HEK293 (cell line): ENCODE results near the gene MICU1.

Experiments
- EGR2 ChIP-seq: fragments of 450-650 bp; formaldehyde crosslinking; IDR thresholded peaks from 2 replicates; pipeline ENCODE4 v1.5.1; 2016; ENCODE audit warnings: low read depth, missing biosample characterization, missing genetic modification characterization
- KLF16 ChIP-seq: fragments of 450-650 bp; formaldehyde crosslinking; IDR thresholded peaks from 2 replicates; pipeline ENCODE4 v1.5.1; 2017; ENCODE audit warnings: missing biosample characterization, missing genetic modification characterization
- ZBTB11 ChIP-seq: fragments of 450-650 bp; formaldehyde crosslinking; conservative IDR thresholded peaks from 2 replicates; pipeline ENCODE4 v1.5.1; 2016; ENCODE audit warnings: low read depth, missing biosample characterization, missing genetic modification characterization
- ZFP3 ChIP-seq: fragments of 450-650 bp; formaldehyde crosslinking; IDR thresholded peaks from 2 replicates; pipeline ENCODE4 v1.5.1; 2016; ENCODE audit warnings: low read depth, missing biosample characterization, missing genetic modification characterization
- ZNF114 ChIP-seq: fragments of 450-650 bp; formaldehyde crosslinking; IDR thresholded peaks from 2 replicates; pipeline ENCODE4 v1.5.0; 2017; ENCODE audit warnings: missing biosample characterization, missing genetic modification characterization
- ZNF138 ChIP-seq: fragments of 450-650 bp; formaldehyde crosslinking; IDR thresholded peaks from 2 replicates; pipeline ENCODE4 v1.5.1; 2016; ENCODE audit warnings: missing biosample characterization, missing genetic modification characterization, borderline replicate concordance
- ZNF169 ChIP-seq: fragments of 450-650 bp; formaldehyde crosslinking; IDR thresholded peaks from 2 replicates; pipeline ENCODE4 v1.5.1; 2016; ENCODE audit warnings: missing biosample characterization, missing genetic modification characterization
- ZNF280D ChIP-seq: fragments of 450-650 bp; formaldehyde crosslinking; IDR thresholded peaks from 2 replicates; pipeline ENCODE4 v1.5.1; 2016; ENCODE audit warnings: missing biosample characterization, missing genetic modification characterization
- ZNF404 ChIP-seq: fragments of 450-650 bp; formaldehyde crosslinking; IDR thresholded peaks from 2 replicates; pipeline ENCODE4 v1.5.1; 2017; ENCODE audit warnings: missing biosample characterization, missing genetic modification characterization
- ZNF449 ChIP-seq: fragments of 450-650 bp; formaldehyde crosslinking; IDR thresholded peaks from 2 replicates; pipeline ENCODE4 v1.5.1; 2017; ENCODE audit warnings: missing biosample characterization, mild to moderate bottlenecking, missing genetic modification characterization, moderate library complexity
- ZNF510 ChIP-seq: fragments of 450-650 bp; formaldehyde crosslinking; IDR thresholded peaks from 2 replicates; pipeline ENCODE4 v1.5.1; 2018; ENCODE audit warnings: mild to moderate bottlenecking, missing genetic modification characterization, missing biosample characterization; ENCODE audit not compliant: insufficient replicate concordance
- ZNF544 ChIP-seq: fragments of 450-650 bp; formaldehyde crosslinking; IDR thresholded peaks from 2 replicates; pipeline ENCODE4 v1.5.0; 2017; ENCODE audit warnings: missing biosample characterization, missing genetic modification characterization
- ZNF585B ChIP-seq: fragments of 450-650 bp; formaldehyde crosslinking; IDR thresholded peaks from 2 replicates; pipeline ENCODE4 v1.5.1; 2016; ENCODE audit warnings: missing biosample characterization, missing genetic modification characterization
- ZNF645 ChIP-seq: fragments of 450-650 bp; formaldehyde crosslinking; IDR thresholded peaks from 2 replicates; pipeline ENCODE4; 2016; ENCODE audit warnings: missing biosample characterization, missing genetic modification characterization
- ZNF654 ChIP-seq: fragments of 450-650 bp; formaldehyde crosslinking; IDR thresholded peaks from 2 replicates; pipeline ENCODE4 v1.5.1; 2016; ENCODE audit warnings: low read depth, missing biosample characterization, missing genetic modification characterization
- ZNF660 ChIP-seq: fragments of 450-650 bp; IDR thresholded peaks from 2 replicates; pipeline ENCODE4 v1.5.1; 2018; ENCODE audit warnings: missing biosample characterization, mild to moderate bottlenecking, missing genetic modification characterization
- ZNF76 ChIP-seq: fragments of 450-650 bp; formaldehyde crosslinking; IDR thresholded peaks from 2 replicates; pipeline ENCODE4; 2016; ENCODE audit warnings: low read depth, missing biosample characterization, missing genetic modification characterization, borderline replicate concordance
- ZNF843 ChIP-seq: fragments of 450-650 bp; formaldehyde crosslinking; IDR thresholded peaks from 2 replicates; pipeline ENCODE4 v1.5.1; 2016; ENCODE audit warnings: missing biosample characterization, missing genetic modification characterization
- TF ChIP-seq, protein P1 (sequence below): IDR thresholded peaks from 2 replicates; pipeline ENCODE4 v1.6.1; 2011; ENCODE audit warnings: mild to moderate bottlenecking, low read depth, low read length, borderline replicate concordance
- TF ChIP-seq, protein P2 (sequence below): fragments of 450-650 bp; formaldehyde crosslinking; IDR thresholded peaks from 2 replicates; pipeline ENCODE4 v1.5.1; 2016; ENCODE audit warnings: missing biosample characterization, missing genetic modification characterization

Gene MICU1

DNA sequence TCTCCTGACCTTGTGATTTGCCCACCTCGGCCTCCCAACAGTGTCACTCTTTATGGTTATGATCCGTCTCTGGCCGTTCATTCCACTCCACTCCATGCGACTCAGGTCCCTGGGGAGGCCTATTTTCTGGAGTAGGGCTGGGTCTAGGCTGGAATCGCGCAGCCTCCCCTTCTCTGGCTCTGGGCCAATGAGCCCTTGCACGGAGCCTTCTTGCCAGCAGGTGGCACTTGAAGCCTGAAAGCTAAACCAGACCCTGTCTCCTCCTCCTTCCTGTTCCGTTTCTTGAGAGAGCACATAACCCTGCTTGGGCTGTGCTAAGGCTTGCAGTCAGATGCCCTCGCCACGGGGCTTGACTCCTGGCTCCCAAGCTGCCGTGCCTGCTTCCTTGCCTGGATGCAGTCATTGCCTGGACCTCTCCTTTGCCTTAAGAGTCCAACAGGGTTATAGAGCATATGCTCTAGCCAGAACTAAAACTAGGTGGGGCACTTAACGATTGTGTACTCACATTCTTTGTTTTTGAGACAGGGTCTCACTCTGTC lies 261.6 kb downstream of the MICU1 start (continued):
- TF ChIP-seq ZNF76 (no peak; the same call in 1 of the 2 replicates), ZNF449 (tag by site-specific recombination) (peak; percentile 84), ZNF843 (no peak; the same call in 1 of the 2 replicates), ZNF114 (no peak), KLF16 (tag by site-specific recombination) (0 out of 2 replicates have a peak, but pooled peaks have one; percentile 24), ZNF645 (tag by site-specific recombination) (no peak), ZNF544 (tag by site-specific recombination) (no peak), ZNF138 (tag by site-specific recombination) (no peak), ZNF585B (tag by site-specific recombination) (no peak), ZFP3 (tag by site-specific recombination) (no peak), EGR2 (tag by site-specific recombination) (no peak), ZNF510 (tag by site-specific recombination) (no peak), ZNF660 (tag by site-specific recombination) (peak; percentile 98), ZNF280D (tag by site-specific recombination) (no peak), ZNF169 (tag by site-specific recombination) (no peak), ZBTB11 (tag by site-specific recombination) (no peak), ZNF404 (tag by site-specific recombination) (no peak), ZNF654 (tag by site-specific recombination) (peak; percentile 100)
- TF ChIP-seq, protein P1, sequence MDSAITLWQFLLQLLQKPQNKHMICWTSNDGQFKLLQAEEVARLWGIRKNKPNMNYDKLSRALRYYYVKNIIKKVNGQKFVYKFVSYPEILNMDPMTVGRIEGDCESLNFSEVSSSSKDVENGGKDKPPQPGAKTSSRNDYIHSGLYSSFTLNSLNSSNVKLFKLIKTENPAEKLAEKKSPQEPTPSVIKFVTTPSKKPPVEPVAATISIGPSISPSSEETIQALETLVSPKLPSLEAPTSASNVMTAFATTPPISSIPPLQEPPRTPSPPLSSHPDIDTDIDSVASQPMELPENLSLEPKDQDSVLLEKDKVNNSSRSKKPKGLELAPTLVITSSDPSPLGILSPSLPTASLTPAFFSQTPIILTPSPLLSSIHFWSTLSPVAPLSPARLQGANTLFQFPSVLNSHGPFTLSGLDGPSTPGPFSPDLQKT, result no peak
- TF ChIP-seq, protein P2, sequence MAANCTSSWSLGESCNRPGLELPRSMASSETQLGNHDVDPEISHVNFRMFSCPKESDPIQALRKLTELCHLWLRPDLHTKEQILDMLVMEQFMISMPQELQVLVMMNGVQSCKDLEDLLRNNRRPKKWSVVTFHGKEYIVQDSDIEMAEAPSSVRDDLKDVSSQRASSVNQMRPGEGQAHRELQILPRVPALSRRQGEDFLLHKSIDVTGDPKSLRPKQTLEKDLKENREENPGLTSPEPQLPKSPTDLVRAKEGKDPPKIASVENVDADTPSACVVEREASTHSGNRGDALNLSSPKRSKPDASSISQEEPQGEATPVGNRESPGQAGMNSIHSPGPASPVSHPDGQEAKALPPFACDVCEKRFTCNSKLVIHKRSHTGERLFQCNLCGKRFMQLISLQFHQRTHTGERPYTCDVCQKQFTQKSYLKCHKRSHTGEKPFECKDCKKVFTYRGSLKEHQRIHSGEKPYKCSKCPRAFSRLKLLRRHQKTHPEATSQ (tag by site-specific recombination), result no peak
- TF ChIP-seq, all 188 proteins: peak for 60
